Measurements from ENCODE around the gene AK4. TPM values are rescaled to one million over a fixed set of nuclear protein-coding genes. Genes with fewer than 3 reads are reported as not detected.

AK4 gene
- total and polyA plus RNA-seq, 2 of the 4 experiments (the other 2 are of a cell fraction), result 12.4 to 30.3 TPM

- Histone ChIP-seq H2AK9ac (replicated peaks; ENCODE audit: low read depth, low read length, poor library complexity) (no peak overlapping the region), H3K4me2 (ENCODE audit: low read depth, low read length) (no peak overlapping the region), H2BK120ac (ENCODE audit: low read depth, low read length) (no peak overlapping the region), H3K27me3 (ENCODE audit: control insufficient read depth, insufficient read depth, low read length) (no peaks in the 10 kb centered on the region), H3K4me3 (ENCODE audit: insufficient read depth, low read depth, low read length) (no peak overlapping the region), H3K4me1 (ENCODE audit: control insufficient read depth, insufficient read depth, low read length) (no peaks in the 10 kb centered on the region), H2BK20ac (ENCODE audit: low read depth, low read length) (no peak overlapping the region), H3K4ac (ENCODE audit: low read depth, low read length) (no peak overlapping the region), H2BK15ac (ENCODE audit: low read depth, low read length) (no peak overlapping the region), H2AK5ac (ENCODE audit: low read depth, low read length) (no peak overlapping the region), H4K5ac (ENCODE audit: low read depth, low read length) (no peak overlapping the region), H3K79me1 (ENCODE audit: low read depth in 1 of 2, low read length in 2 of 2) (peaks cover 0 to 37% of the 10 kb centered on the region in 2 experiments; a peak in 2 of 4 replicates), H3K9ac (ENCODE audit: low read depth, low read length) (no peak overlapping the region), H3K36me3 (ENCODE audit: control insufficient read depth, insufficient read depth, low read length) (no peaks in the 10 kb centered on the region; the same call in 1 of the 2 replicates), H2BK5ac (ENCODE audit: low read depth, low read length, poor library complexity, severe bottlenecking) (no peak overlapping the region), H3K56ac (ENCODE audit: extremely low read depth, insufficient read depth, low read length) (no peak overlapping the region), H2AFZ (replicated peaks; ENCODE audit: low read length, poor library complexity) (no peak overlapping the region), H3K9me3 (ENCODE audit: control insufficient read depth, insufficient read depth, low read length) (no peaks in the 10 kb centered on the region), H3K14ac (replicated peaks; ENCODE audit: low read depth, low read length) (no peak overlapping the region), H4K8ac (ENCODE audit: low read depth in 2 of 2, low read length in 2 of 2) (no peak overlapping the region), H4K20me1 (ENCODE audit: insufficient read depth, low read length) (peaks cover 11% of the 10 kb centered on the region; the same call in 1 of the 2 replicates), H4K91ac (ENCODE audit: insufficient read depth, low read depth, low read length) (no peak overlapping the region), H3K18ac (ENCODE audit: low read depth, low read length) (no peak overlapping the region), H3K27ac (ENCODE audit: insufficient read depth, low read length) (no peak overlapping the region), H3K9me1 (ENCODE audit: insufficient read depth, low read length) (no peaks in the 10 kb centered on the region), H3K23ac (ENCODE audit: low read depth, low read length) (no peak overlapping the region)
- intact Hi-C loops (cut with micrococcal nuclease), result no loop called here
- POLR2A ChIA-PET (ENCODE audit: unreplicated experiment), result no interaction called here
- DNase-seq (no peak), ATAC-seq (ENCODE audit: low read depth) (no peak)
- CTCF ChIA-PET, result no interaction called here
- BruUV-seq (replicated peaks), result no TSS peak
- 80% methylated on average over 1 of the region's 7 CpGs; no CpG with 5 or more reads in 1 of the 2 experiments for WGBS, 2 experiments (ENCODE audit: extremely low coverage in 2 of 2, insufficient read length in 1 of 2)
- in situ Hi-C loops (cut with MboI; ENCODE audit: low sequenced_read_pairs), result no loop called here
- TF ChIP-seq ELK1 (IDR thresholded peaks at IDR 0.05; ENCODE audit: borderline replicate concordance, low read depth, low read length) (no peak), POLR2A (IDR thresholded peaks at IDR 0.05; ENCODE audit: low read depth, low read length) (no peak), NFE2L2 (IDR thresholded peaks at IDR 0.05; ENCODE audit: low read depth, low read length) (no peak), CHD1 (IDR thresholded peaks at IDR 0.05; ENCODE audit: low read depth, low read length) (no peak), CEBPB (IDR thresholded peaks at IDR 0.05; ENCODE audit: low read depth, low read length) (no peak), RAD21 (IDR thresholded peaks at IDR 0.05; ENCODE audit: low read length) (no peak), RCOR1 (IDR thresholded peaks at IDR 0.05; ENCODE audit: insufficient replicate concordance, low read length) (no peak), FOS (IDR thresholded peaks at IDR 0.05; ENCODE audit: low read depth, low read length) (no peak), USF2 (IDR thresholded peaks at IDR 0.05; ENCODE audit: low read depth, low read length) (no peak), MAZ (IDR thresholded peaks at IDR 0.05; ENCODE audit: borderline replicate concordance, low read depth, low read length) (no peak), RFX5 (IDR thresholded peaks at IDR 0.05; ENCODE audit: low read depth, low read length) (no peak), MXI1 (IDR thresholded peaks at IDR 0.05; ENCODE audit: borderline replicate concordance, low read depth, low read length) (no peak), SMC3 (IDR thresholded peaks at IDR 0.05; ENCODE audit: low read depth, low read length) (no peak), MAFK (IDR thresholded peaks at IDR 0.05; ENCODE audit: low read depth, low read length) (no peak), CTCF (conservative IDR thresholded peaks at IDR 0.05; ENCODE audit: low read depth, low read length) (no peak)
- dilution Hi-C loops (cut with HindIII; ENCODE audit: low sequenced_read_pairs, unreplicated experiment), result no loop called here
Measured at GRCh38 chr1:65166572-65167305, 18.7 kb downstream of the AK4 start.

Data from IMR-90 (cell line).